ENCODE measurements around the gene RLBP1.
A peak's percentile ranks its signal among the peaks of the same experiment; 100 is the strongest.

RLBP1 gene

GRCh38 chr15:89211678-89212170, 9.7 kb downstream of the RLBP1 start:
- Histone ChIP-seq H3K9me3 (replicated peaks in 1 of 11) (no peaks in the 10 kb centered on the region), H3K4me3 (no peak overlapping the region), H3K9ac (no peak overlapping the region), H3K4me2 (no peak overlapping the region), H3K36me3 (no peaks in the 10 kb centered on the region), H3K4me1 (peaks cover 0 to 7% (median under 1%) of the 10 kb centered on the region in 10 experiments; a peak in 6 of 20 replicates), H4K20me1 (peaks cover 0 to under 1% (median 0%) of the 10 kb centered on the region in 11 experiments; a peak in 1 of 22 replicates), H3K27ac (no peak overlapping the region), H3K27me3 (no peaks in the 10 kb centered on the region)
- 0 out of 22 replicates have a peak, but pooled peaks of 1 of the 11 experiments have one; percentile 10 for TF ChIP-seq Cebpa-rat (IDR thresholded peaks at IDR 0.05)

- H3K27ac ChIP-seq = no peak overlapping the region
- no peak for TF ChIP-seq Cebpa-rat (IDR thresholded peaks at IDR 0.05)
- no peak overlapping the region for H3K4me2 ChIP-seq
- H3K27me3 ChIP-seq = no peaks in the 10 kb centered on the region
- no peaks in the 10 kb centered on the region for H4K20me1 ChIP-seq
- H3K9me3 ChIP-seq (replicated peaks in 1 of 11) = no peaks in the 10 kb centered on the region
- no peak overlapping the region for H3K4me3 ChIP-seq
- H3K9ac ChIP-seq = no peak overlapping the region
- H3K36me3 ChIP-seq = no peaks in the 10 kb centered on the region
- H3K4me1 ChIP-seq = peaks cover 2 to 32% (median 25%) of the 10 kb centered on the region in 10 experiments; a peak in 19 of 20 replicates
These were observed 12.3 kb downstream of the RLBP1 start for GRCh38 chr15:89209057-89209456.

- no peaks in the 10 kb centered on the region for H3K27me3 ChIP-seq
- no peak overlapping the region for H3K27ac ChIP-seq
- H3K4me2 ChIP-seq = no peak overlapping the region
- H3K9me3 ChIP-seq (replicated peaks in 1 of 11) = no peaks in the 10 kb centered on the region
- H3K4me1 ChIP-seq = peaks cover 9 to 40% (median 33%) of the 10 kb centered on the region in 10 experiments; a peak in 19 of 20 replicates
- H3K36me3 ChIP-seq = no peaks in the 10 kb centered on the region
- H3K4me3 ChIP-seq = no peak overlapping the region
- no peaks in the 10 kb centered on the region for H4K20me1 ChIP-seq
- TF ChIP-seq Cebpa-rat (IDR thresholded peaks at IDR 0.05) = no peak
- H3K9ac ChIP-seq = no peak overlapping the region
These were observed 13.1 kb downstream of the RLBP1 start for GRCh38 chr15:89208256-89208655.

GRCh38 chr15:89206908-89207331, 14.5 kb downstream of the RLBP1 start:
- Histone ChIP-seq H3K36me3 (no peaks in the 10 kb centered on the region), H3K27ac (no peak overlapping the region), H3K4me3 (no peak overlapping the region), H3K9me3 (replicated peaks in 1 of 11) (no peaks in the 10 kb centered on the region), H4K20me1 (no peaks in the 10 kb centered on the region), H3K4me1 (peaks cover 9 to 42% (median 35%) of the 10 kb centered on the region in 10 experiments; a peak in 19 of 20 replicates), H3K4me2 (peak overlapping the region in 5 of 11 experiments; percentile 9 to 57 (median 47); a peak in 6 of 22 replicates), H3K9ac (no peak overlapping the region), H3K27me3 (no peaks in the 10 kb centered on the region)
- no peak for TF ChIP-seq Cebpa-rat (IDR thresholded peaks at IDR 0.05)

GRCh38 chr15:89205991-89206585, 15.3 kb downstream of the RLBP1 start:
- Histone ChIP-seq H4K20me1 (no peaks in the 10 kb centered on the region), H3K36me3 (peaks cover 0 to 4% (median 0%) of the 10 kb centered on the region in 11 experiments; a peak in 2 of 22 replicates), H3K4me2 (peak overlapping the region in 9 of 11 experiments; percentile 20 to 61 (median 50); a peak in 13 of 22 replicates), H3K9ac (0 out of 22 replicates have a peak overlapping the region, but pooled peaks of 2 of the 11 experiments have one; percentile 14 to 26), H3K4me3 (no peak overlapping the region), H3K27ac (no peak overlapping the region; a peak in 1 of 22 replicates), H3K27me3 (no peaks in the 10 kb centered on the region), H3K4me1 (peaks cover 9 to 42% (median 35%) of the 10 kb centered on the region in 10 experiments; a peak in 19 of 20 replicates), H3K9me3 (replicated peaks in 1 of 11) (no peaks in the 10 kb centered on the region)
- TF ChIP-seq Cebpa-rat (IDR thresholded peaks at IDR 0.05) = no peak

GRCh38 chr15:89203705-89204273, 17.6 kb downstream of the RLBP1 start:
- no peaks in the 10 kb centered on the region for H4K20me1 ChIP-seq
- H3K9me3 ChIP-seq (replicated peaks in 1 of 11) = no peaks in the 10 kb centered on the region
- no peaks in the 10 kb centered on the region for H3K27me3 ChIP-seq
- no peak overlapping the region for H3K4me3 ChIP-seq
- TF ChIP-seq Cebpa-rat (IDR thresholded peaks at IDR 0.05) = no peak
- H3K27ac ChIP-seq = peak overlapping the region in 4 of 11 experiments; percentile 26 to 56 (median 32); a peak in 7 of 22 replicates
- peaks cover 9 to 45% (median 35%) of the 10 kb centered on the region in 10 experiments; a peak in 19 of 20 replicates for H3K4me1 ChIP-seq
- H3K9ac ChIP-seq = no peak overlapping the region
- peaks cover 0 to 26% (median 9%) of the 10 kb centered on the region in 11 experiments; a peak in 14 of 22 replicates for H3K36me3 ChIP-seq
- H3K4me2 ChIP-seq = peak overlapping the region in 10 of 11 experiments; percentile 32 to 73 (median 57); a peak in 21 of 22 replicates

- Histone ChIP-seq H3K9ac (no peak overlapping the region), H3K27ac (no peak overlapping the region), H3K36me3 (peaks cover 9 to 44% (median 24%) of the 10 kb centered on the region in 11 experiments; a peak in 17 of 22 replicates), H4K20me1 (no peaks in the 10 kb centered on the region), H3K4me3 (no peak overlapping the region), H3K4me1 (peaks cover 7 to 39% (median 32%) of the 10 kb centered on the region in 10 experiments; a peak in 19 of 20 replicates), H3K9me3 (replicated peaks in 1 of 11) (no peaks in the 10 kb centered on the region), H3K4me2 (no peak overlapping the region), H3K27me3 (no peaks in the 10 kb centered on the region)
- 0 out of 22 replicates have a peak, but pooled peaks of 1 of the 11 experiments have one; percentile 45 for TF ChIP-seq Cebpa-rat (IDR thresholded peaks at IDR 0.05)
These were observed 19.8 kb downstream of the RLBP1 start for GRCh38 chr15:89201465-89202005.

- Histone ChIP-seq H3K4me2 (no peak overlapping the region), H3K4me3 (no peak overlapping the region), H3K9ac (no peak overlapping the region), H3K36me3 (peaks cover 20 to 57% (median 35%) of the 10 kb centered on the region in 11 experiments), H3K9me3 (replicated peaks in 1 of 11) (no peaks in the 10 kb centered on the region), H3K27me3 (no peaks in the 10 kb centered on the region), H3K27ac (no peak overlapping the region), H3K4me1 (peaks cover 0 to 25% (median 20%) of the 10 kb centered on the region in 10 experiments; a peak in 18 of 20 replicates), H4K20me1 (no peaks in the 10 kb centered on the region)
- TF ChIP-seq Cebpa-rat (IDR thresholded peaks at IDR 0.05) = no peak
These were observed 21.2 kb downstream of the RLBP1 start for GRCh38 chr15:89200182-89200581.

GRCh38 chr15:89199746-89200145, 21.6 kb downstream of the RLBP1 start:
- H3K9ac ChIP-seq = no peak overlapping the region
- no peaks in the 10 kb centered on the region for H3K27me3 ChIP-seq
- H3K4me1 ChIP-seq = peaks cover 0 to 21% (median 16%) of the 10 kb centered on the region in 10 experiments; a peak in 18 of 20 replicates
- H3K36me3 ChIP-seq = peaks cover 24 to 62% (median 39%) of the 10 kb centered on the region in 11 experiments
- no peak overlapping the region for H3K4me3 ChIP-seq
- H3K4me2 ChIP-seq = no peak overlapping the region
- H3K27ac ChIP-seq = no peak overlapping the region
- no peaks in the 10 kb centered on the region for H4K20me1 ChIP-seq
- no peaks in the 10 kb centered on the region for H3K9me3 ChIP-seq (replicated peaks in 1 of 11)
- TF ChIP-seq Cebpa-rat (IDR thresholded peaks at IDR 0.05) = no peak

Measured in BLaER1 treated with 17β-estradiol and CSF1 and Interleukin-3, amounts not matched to agents 10 nM and 100 nM (cell line).